Amniotic stem cell (primary cell): ENCODE measurements around the gene CCDC38.

Experiments used
- DNase-seq: peaks from one replicate; lab custom pipeline; 2025; lab: John Stamatoyannopoulos, UW

The CCDC38 gene

GRCh38 chr12:95962222-95962621, 19.8 kb upstream of the CCDC38 start:
- DNase-seq, result no peak

GRCh38 chr12:95960241-95960640, 17.8 kb upstream of the CCDC38 start:
- DNase-seq, result no peak

GRCh38 chr12:95959107-95959506, 16.7 kb upstream of the CCDC38 start:
- DNase-seq, result no peak

- DNase-seq, result no peak
Observed at GRCh38 chr12:95956557-95957145, 14.2 kb upstream of the CCDC38 start.

- DNase-seq, result no peak
Observed at GRCh38 chr12:95955549-95956159, 13.2 kb upstream of the CCDC38 start.

- no peak for DNase-seq
Observed at GRCh38 chr12:95953000-95953399, 10.6 kb upstream of the CCDC38 start.

GRCh38 chr12:95951515-95951914, 9.1 kb upstream of the CCDC38 start:
- no peak for DNase-seq

GRCh38 chr12:95949477-95950206, 7.2 kb upstream of the CCDC38 start:
- DNase-seq, result no peak

- DNase-seq, result no peak
Observed at GRCh38 chr12:95944108-95944704, 1.8 kb upstream of the CCDC38 start.

- DNase-seq, result no peak
Observed at GRCh38 chr12:95943330-95943842, 972 bp upstream of the CCDC38 start, which contains the start of gene AMDHD1. TSS of gene AMDHD1 (plus strand) at chr12:95943331. CDS start at chr12:95943399, 68 bp downstream.

GRCh38 chr12:95942101-95942523, 302 bp downstream of the CCDC38 start:
- DNase-seq, result no peak

- DNase-seq, result no peak
Observed at GRCh38 chr12:95940514-95940913, 1.9 kb downstream of the CCDC38 start.

GRCh38 chr12:95922231-95922630, 20.2 kb downstream of the CCDC38 start:
- DNase-seq, result no peak

- no peak for DNase-seq
Observed at GRCh38 chr12:95919110-95919509, 23.3 kb downstream of the CCDC38 start.

GRCh38 chr12:95918194-95918993, 24.0 kb downstream of the CCDC38 start:
- peak; percentile 27 for DNase-seq

- DNase-seq, result no peak
Observed at GRCh38 chr12:95909871-95910270, 32.5 kb downstream of the CCDC38 start.

GRCh38 chr12:95908573-95908972, 33.8 kb downstream of the CCDC38 start:
- DNase-seq, result no peak

- DNase-seq, result no peak
Observed at GRCh38 chr12:95898081-95898480, 44.3 kb downstream of the CCDC38 start.

- DNase-seq, result no peak
Observed at GRCh38 chr12:95896846-95897245, 45.6 kb downstream of the CCDC38 start.

GRCh38 chr12:95890958-95891357, 51.5 kb downstream of the CCDC38 start:
- DNase-seq, result no peak

- DNase-seq, result no peak
Observed at GRCh38 chr12:95887311-95887710, 55.1 kb downstream of the CCDC38 start.

- no peak for DNase-seq
Observed at GRCh38 chr12:95884998-95885397, 57.4 kb downstream of the CCDC38 start.
